Measurements from ENCODE around the gene PGM2. TPM values are rescaled to one million over a fixed set of nuclear protein-coding genes. Genes with fewer than 3 reads are reported as not detected.

PGM2 gene
- polyA plus RNA-seq, 1 donor from 2014 or later, result 9.3 TPM

GRCh38 chr4:37890801-37891259 is 64.3 kb downstream of the PGM2 start, which contains the start of gene TBC1D1:
TBC1D1 (plus strand) TSS chr4:37891084; CDS start chr4:37902096, 11,012 bp downstream.
- Histone ChIP-seq H3K9me2 (ENCODE audit: insufficient read depth, low read length) (no peaks in the 10 kb centered on the region), H3K27me3 (ENCODE audit: insufficient read depth, low read depth, low read length) (peaks cover 51% of the 10 kb centered on the region), H3K79me2 (replicated peaks; ENCODE audit: insufficient read depth, low read length) (no peaks in the 10 kb centered on the region), H3K9ac (ENCODE audit: low read length) (peak within 1 kb of the TSS; percentile 53), H3F3A (ENCODE audit: insufficient read depth, low read length, poor library complexity, severe bottlenecking) (no peaks in the 10 kb centered on the region), H2AFZ (ENCODE audit: low read depth, low read length) (peak within 1 kb of the TSS; percentile 12), H3K27ac (ENCODE audit: low read length) (no peak within 1 kb of the TSS), H3K4me2 (ENCODE audit: low read length) (peak within 1 kb of the TSS; percentile 80), H3K36me3 (ENCODE audit: insufficient read depth, low read length) (no peaks in the 10 kb centered on the region), H4K20me1 (ENCODE audit: insufficient read depth) (no peaks in the 10 kb centered on the region), H3K9me3 (ENCODE audit: low read length) (no peaks in the 10 kb centered on the region), H3K4me3 (ENCODE audit: low read length) (peak within 1 kb of the TSS; percentile 86)
- TF ChIP-seq RAD21 (conservative IDR thresholded peaks at IDR 0.05), result peak; percentile 10
- TF ChIP-seq SMC3 (conservative IDR thresholded peaks at IDR 0.05; ENCODE audit: poor library complexity), result no peak

GRCh38 chr4:37891260-37892159 is 65.0 kb downstream of the PGM2 start:
- TF ChIP-seq EZH2 (IDR thresholded peaks at IDR 0.05; ENCODE audit: borderline replicate concordance, insufficient read depth, low read length, poor library complexity, severe bottlenecking) (peak; percentile 59), RAD21 (conservative IDR thresholded peaks at IDR 0.05) (peak; percentile 6), SMC3 (conservative IDR thresholded peaks at IDR 0.05; ENCODE audit: poor library complexity) (no peak)
- Histone ChIP-seq H3K36me3 (ENCODE audit: insufficient read depth, low read length) (no peaks in the 10 kb centered on the region), H3K27ac (ENCODE audit: low read length) (no peak overlapping the region), H4K20me1 (ENCODE audit: insufficient read depth) (no peaks in the 10 kb centered on the region), H3K79me2 (replicated peaks; ENCODE audit: insufficient read depth, low read length) (no peaks in the 10 kb centered on the region), H3K9me3 (ENCODE audit: low read length) (no peaks in the 10 kb centered on the region), H2AFZ (ENCODE audit: low read depth, low read length) (no peak overlapping the region), H3F3A (ENCODE audit: insufficient read depth, low read length, poor library complexity, severe bottlenecking) (no peaks in the 10 kb centered on the region), H3K9me2 (ENCODE audit: insufficient read depth, low read length) (no peaks in the 10 kb centered on the region), H3K9ac (ENCODE audit: low read length) (peak overlapping the region; percentile 53), H3K4me3 (ENCODE audit: low read length) (peak overlapping the region; percentile 86), H3K27me3 (ENCODE audit: insufficient read depth, low read depth, low read length) (peaks cover 51% of the 10 kb centered on the region), H3K4me2 (ENCODE audit: low read length) (no peak overlapping the region)

DNA sequence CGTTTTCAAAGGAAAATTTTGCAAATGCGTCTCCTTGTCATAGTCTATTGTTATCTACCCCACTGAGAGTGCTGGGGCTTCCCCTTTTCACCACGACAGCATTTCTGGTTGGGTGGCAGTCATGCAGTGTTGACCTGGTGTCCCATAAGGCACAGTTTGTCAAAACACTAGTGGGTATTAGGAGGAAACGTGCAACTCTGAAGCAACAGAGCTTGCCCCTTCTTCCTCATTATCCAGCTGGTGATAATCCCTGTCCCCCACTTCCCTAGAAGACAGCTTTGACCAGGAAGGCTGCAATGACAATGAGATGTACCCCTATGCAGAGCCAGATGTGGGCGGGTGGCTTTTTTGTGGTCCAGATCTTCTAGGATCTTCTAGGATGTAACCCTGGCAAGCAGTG is 66.2 kb downstream of the PGM2 start:
- no peaks in the 10 kb centered on the region for H3F3A ChIP-seq (ENCODE audit: insufficient read depth, low read length, poor library complexity, severe bottlenecking)
- no peak for TF ChIP-seq TAF1 (IDR thresholded peaks at IDR 0.05; ENCODE audit: low read depth)
- TF ChIP-seq MXI1 (conservative IDR thresholded peaks at IDR 0.05; ENCODE audit: poor library complexity, severe bottlenecking), result no peak
- no peak for TF ChIP-seq SMC3 (conservative IDR thresholded peaks at IDR 0.05; ENCODE audit: poor library complexity)
- TF ChIP-seq EZH2 (IDR thresholded peaks at IDR 0.05; ENCODE audit: borderline replicate concordance, insufficient read depth, low read length, poor library complexity, severe bottlenecking), result no peak
- TF ChIP-seq RAD21 (conservative IDR thresholded peaks at IDR 0.05), result no peak
- no peak for TF ChIP-seq POLR2AphosphoS5 (IDR thresholded peaks at IDR 0.05)
- no peak for TF ChIP-seq EP300 (conservative IDR thresholded peaks at IDR 0.05; ENCODE audit: poor library complexity, severe bottlenecking)
- TF ChIP-seq, protein P1, sequence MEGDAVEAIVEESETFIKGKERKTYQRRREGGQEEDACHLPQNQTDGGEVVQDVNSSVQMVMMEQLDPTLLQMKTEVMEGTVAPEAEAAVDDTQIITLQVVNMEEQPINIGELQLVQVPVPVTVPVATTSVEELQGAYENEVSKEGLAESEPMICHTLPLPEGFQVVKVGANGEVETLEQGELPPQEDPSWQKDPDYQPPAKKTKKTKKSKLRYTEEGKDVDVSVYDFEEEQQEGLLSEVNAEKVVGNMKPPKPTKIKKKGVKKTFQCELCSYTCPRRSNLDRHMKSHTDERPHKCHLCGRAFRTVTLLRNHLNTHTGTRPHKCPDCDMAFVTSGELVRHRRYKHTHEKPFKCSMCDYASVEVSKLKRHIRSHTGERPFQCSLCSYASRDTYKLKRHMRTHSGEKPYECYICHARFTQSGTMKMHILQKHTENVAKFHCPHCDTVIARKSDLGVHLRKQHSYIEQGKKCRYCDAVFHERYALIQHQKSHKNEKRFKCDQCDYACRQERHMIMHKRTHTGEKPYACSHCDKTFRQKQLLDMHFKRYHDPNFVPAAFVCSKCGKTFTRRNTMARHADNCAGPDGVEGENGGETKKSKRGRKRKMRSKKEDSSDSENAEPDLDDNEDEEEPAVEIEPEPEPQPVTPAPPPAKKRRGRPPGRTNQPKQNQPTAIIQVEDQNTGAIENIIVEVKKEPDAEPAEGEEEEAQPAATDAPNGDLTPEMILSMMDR (IDR thresholded peaks at IDR 0.05; ENCODE audit: poor library complexity, severe bottlenecking), result no peak
- TF ChIP-seq REST (IDR thresholded peaks at IDR 0.05; ENCODE audit: borderline replicate concordance), result no peak
- no peak overlapping the region for H3K4me2 ChIP-seq (ENCODE audit: low read length)
- H4K20me1 ChIP-seq (ENCODE audit: insufficient read depth), result no peaks in the 10 kb centered on the region
- H3K9ac ChIP-seq (ENCODE audit: low read length), result no peak overlapping the region
- H3K9me3 ChIP-seq (ENCODE audit: low read length), result no peaks in the 10 kb centered on the region
- no peak overlapping the region for H2AFZ ChIP-seq (ENCODE audit: low read depth, low read length)
- H3K4me3 ChIP-seq (ENCODE audit: low read length), result no peak overlapping the region
- H3K9me2 ChIP-seq (ENCODE audit: insufficient read depth, low read length), result no peaks in the 10 kb centered on the region
- H3K27me3 ChIP-seq (ENCODE audit: insufficient read depth, low read depth, low read length), result peaks cover 51% of the 10 kb centered on the region
- no peaks in the 10 kb centered on the region for H3K36me3 ChIP-seq (ENCODE audit: insufficient read depth, low read length)
- H3K27ac ChIP-seq (ENCODE audit: low read length), result no peak overlapping the region
- no peaks in the 10 kb centered on the region for H3K79me2 ChIP-seq (replicated peaks; ENCODE audit: insufficient read depth, low read length)
